GM18519 (cell line): Measurements from ENCODE around the gene DIS3L2.

ENCODE experiments used
- ATAC-seq: cut with Tn5 transposase; IDR thresholded peaks from one replicate; pipeline ENCODE4 v1.9.1; 2021; ENCODE audit warnings: mild to moderate bottlenecking, moderate library complexity; ENCODE audit not compliant: unreplicated experiment, low FRiP score

The DIS3L2 gene

GRCh38 chr2:232245111-232245510, 283.6 kb downstream of the DIS3L2 start:
- ATAC-seq, result no peak

- ATAC-seq, result no peak
Observed at GRCh38 chr2:232246245-232246644, 284.7 kb downstream of the DIS3L2 start.

GRCh38 chr2:232249096-232249495, 287.6 kb downstream of the DIS3L2 start:
- no peak for ATAC-seq

- ATAC-seq, result no peak
Observed at GRCh38 chr2:232250246-232251175, 289.0 kb downstream of the DIS3L2 start.

GRCh38 chr2:232255033-232255432, 293.5 kb downstream of the DIS3L2 start:
- ATAC-seq, result no peak

- no peak for ATAC-seq
Observed at GRCh38 chr2:232260075-232260474, 298.6 kb downstream of the DIS3L2 start.

- no peak for ATAC-seq
Observed at GRCh38 chr2:232261776-232262175, 300.3 kb downstream of the DIS3L2 start.

- no peak for ATAC-seq
Observed at GRCh38 chr2:232263295-232263694, 301.8 kb downstream of the DIS3L2 start.

- ATAC-seq, result no peak
Observed at GRCh38 chr2:232264081-232264480, 302.6 kb downstream of the DIS3L2 start.

- no peak for ATAC-seq
Observed at GRCh38 chr2:232265329-232265728, 303.8 kb downstream of the DIS3L2 start.

GRCh38 chr2:232268636-232269165, 307.2 kb downstream of the DIS3L2 start:
- ATAC-seq, result no peak

- no peak for ATAC-seq
Observed at GRCh38 chr2:232269867-232270266, 308.4 kb downstream of the DIS3L2 start.

- ATAC-seq, result no peak
Observed at GRCh38 chr2:232273903-232274643, 312.6 kb downstream of the DIS3L2 start.

- no peak for ATAC-seq
Observed at GRCh38 chr2:232275670-232276069, 314.2 kb downstream of the DIS3L2 start.

GRCh38 chr2:232276084-232276732, 314.7 kb downstream of the DIS3L2 start:
- ATAC-seq, result no peak

GRCh38 chr2:232276733-232277313, 315.3 kb downstream of the DIS3L2 start:
- no peak for ATAC-seq

- ATAC-seq, result no peak
Observed at GRCh38 chr2:232278534-232278933, 317.0 kb downstream of the DIS3L2 start.

- no peak for ATAC-seq
Observed at GRCh38 chr2:232280341-232280740, 318.8 kb downstream of the DIS3L2 start.

- ATAC-seq, result no peak
Observed at GRCh38 chr2:232281858-232282507, 320.5 kb downstream of the DIS3L2 start.

GRCh38 chr2:232282508-232283055, 321.1 kb downstream of the DIS3L2 start:
- ATAC-seq, result no peak
